Measurements from ENCODE around the gene SLC1A4.
"Not testable (repeated sequence)": the region's sequence is repeated elsewhere in the genome, so short reads cannot be mapped to it uniquely, and the experiment has no call there.

The SLC1A4 gene

GRCh38 chr2:64958556-64958955 lies 30.6 kb upstream of the SLC1A4 start:
- H3K4me2 ChIP-seq (ENCODE audit: low read depth, low read length): no peak overlapping the region
- no peaks in the 10 kb centered on the region for H3K27me3 ChIP-seq (replicated peaks; ENCODE audit: insufficient read depth, low read length)
- no peak overlapping the region for H3K9ac ChIP-seq (ENCODE audit: low read length)
- DNase-seq: no peak
- H3F3A ChIP-seq (ENCODE audit: insufficient read depth, low read length): no peaks in the 10 kb centered on the region
- H3K9me2 ChIP-seq (replicated peaks; ENCODE audit: insufficient read depth, low read length): no peaks in the 10 kb centered on the region
- no peaks in the 10 kb centered on the region for H3K36me3 ChIP-seq (replicated peaks; ENCODE audit: insufficient read depth, low read length)
- H3K4me1 ChIP-seq (ENCODE audit: low read length): no peaks in the 10 kb centered on the region
- H3K4me3 ChIP-seq (ENCODE audit: low read length): no peak overlapping the region
- no peak overlapping the region for H2AFZ ChIP-seq (ENCODE audit: low read length)
- no peak overlapping the region for H3K27ac ChIP-seq (ENCODE audit: low read length)
- TF ChIP-seq CTCF (IDR thresholded peaks at IDR 0.05; ENCODE audit: low read length) (no peak), EZH2 (optimal IDR thresholded peaks at IDR 0.05; ENCODE audit: low read depth, low read length) (no peak), EZH2phosphoT487 (IDR thresholded peaks at IDR 0.05; ENCODE audit: low read length) (no peak)
- H3K79me2 ChIP-seq (ENCODE audit: low read length): no peaks in the 10 kb centered on the region
- H4K20me1 ChIP-seq (ENCODE audit: insufficient read depth, low read length): no peaks in the 10 kb centered on the region
- no peaks in the 10 kb centered on the region for H3K9me3 ChIP-seq (replicated peaks; ENCODE audit: insufficient read depth, low read length)

GRCh38 chr2:64960819-64961218 lies 28.4 kb upstream of the SLC1A4 start:
- H3K79me2 ChIP-seq (ENCODE audit: low read length): no peaks in the 10 kb centered on the region
- no peak overlapping the region for H2AFZ ChIP-seq (ENCODE audit: low read length)
- H3K9me3 ChIP-seq (replicated peaks; ENCODE audit: insufficient read depth, low read length): no peaks in the 10 kb centered on the region
- H3K36me3 ChIP-seq (replicated peaks; ENCODE audit: insufficient read depth, low read length): no peaks in the 10 kb centered on the region
- H3K9ac ChIP-seq (ENCODE audit: low read length): no peak overlapping the region
- no peak overlapping the region for H3K27ac ChIP-seq (ENCODE audit: low read length)
- no peak overlapping the region for H3K4me2 ChIP-seq (ENCODE audit: low read depth, low read length)
- no peaks in the 10 kb centered on the region for H3K9me2 ChIP-seq (replicated peaks; ENCODE audit: insufficient read depth, low read length)
- no peaks in the 10 kb centered on the region for H4K20me1 ChIP-seq (ENCODE audit: insufficient read depth, low read length)
- H3K4me1 ChIP-seq (ENCODE audit: low read length): no peaks in the 10 kb centered on the region
- H3K4me3 ChIP-seq (ENCODE audit: low read length): no peak overlapping the region
- H3K27me3 ChIP-seq (replicated peaks; ENCODE audit: insufficient read depth, low read length): no peaks in the 10 kb centered on the region
- TF ChIP-seq EZH2 (optimal IDR thresholded peaks at IDR 0.05; ENCODE audit: low read depth, low read length): no peak
- no peak for TF ChIP-seq CTCF (IDR thresholded peaks at IDR 0.05; ENCODE audit: low read length)
- TF ChIP-seq EZH2phosphoT487 (IDR thresholded peaks at IDR 0.05; ENCODE audit: low read length): no peak
- no peaks in the 10 kb centered on the region for H3F3A ChIP-seq (ENCODE audit: insufficient read depth, low read length)
- no peak for DNase-seq

- H3K9me2 ChIP-seq (replicated peaks; ENCODE audit: insufficient read depth, low read length); H3K79me2 ChIP-seq (ENCODE audit: low read length); H3K36me3 ChIP-seq (replicated peaks; ENCODE audit: insufficient read depth, low read length); H2AFZ ChIP-seq (ENCODE audit: low read length); H3K4me1 ChIP-seq (ENCODE audit: low read length); H3K27ac ChIP-seq (ENCODE audit: low read length); H3K4me3 ChIP-seq (ENCODE audit: low read length); H4K20me1 ChIP-seq (ENCODE audit: insufficient read depth, low read length); DNase-seq; H3K4me2 ChIP-seq (ENCODE audit: low read depth, low read length); H3K27me3 ChIP-seq (replicated peaks; ENCODE audit: insufficient read depth, low read length); H3K9ac ChIP-seq (ENCODE audit: low read length); H3K9me3 ChIP-seq (replicated peaks; ENCODE audit: insufficient read depth, low read length); H3F3A ChIP-seq (ENCODE audit: insufficient read depth, low read length): not testable (repeated sequence)
Measured at GRCh38 chr2:64963138-64963537, 26.1 kb upstream of the SLC1A4 start.

- TF ChIP-seq EZH2 (optimal IDR thresholded peaks at IDR 0.05; ENCODE audit: low read depth, low read length): no peak
- peak; percentile 17; the same call in 1 of the 2 replicates for TF ChIP-seq CTCF (IDR thresholded peaks at IDR 0.05; ENCODE audit: low read length)
- no peak for TF ChIP-seq EZH2phosphoT487 (IDR thresholded peaks at IDR 0.05; ENCODE audit: low read length)
- Histone ChIP-seq H2AFZ (ENCODE audit: low read length) (no peak overlapping the region), H3K9me3 (replicated peaks; ENCODE audit: insufficient read depth, low read length) (no peaks in the 10 kb centered on the region), H3F3A (ENCODE audit: insufficient read depth, low read length) (no peaks in the 10 kb centered on the region), H3K9me2 (replicated peaks; ENCODE audit: insufficient read depth, low read length) (no peaks in the 10 kb centered on the region), H3K27ac (ENCODE audit: low read length) (no peak overlapping the region), H3K4me3 (ENCODE audit: low read length) (no peak overlapping the region), H3K4me2 (ENCODE audit: low read depth, low read length) (no peak overlapping the region), H3K36me3 (replicated peaks; ENCODE audit: insufficient read depth, low read length) (no peaks in the 10 kb centered on the region), H3K4me1 (ENCODE audit: low read length) (no peaks in the 10 kb centered on the region), H3K9ac (ENCODE audit: low read length) (no peak overlapping the region), H3K27me3 (replicated peaks; ENCODE audit: insufficient read depth, low read length) (no peaks in the 10 kb centered on the region), H3K79me2 (ENCODE audit: low read length) (no peaks in the 10 kb centered on the region), H4K20me1 (ENCODE audit: insufficient read depth, low read length) (no peaks in the 10 kb centered on the region)
- no peak for DNase-seq
Measured at GRCh38 chr2:64963719-64964118, 25.5 kb upstream of the SLC1A4 start.
